ENCODE results near the gene PTPRE. TPM values are rescaled to one million over a fixed set of nuclear protein-coding genes. Genes with fewer than 3 reads are reported as not detected.

Gene PTPRE
- total RNA-seq, 6 experiments from 2014 or later: 2.3 to 9.2 (median 2.7) TPM

DNA sequence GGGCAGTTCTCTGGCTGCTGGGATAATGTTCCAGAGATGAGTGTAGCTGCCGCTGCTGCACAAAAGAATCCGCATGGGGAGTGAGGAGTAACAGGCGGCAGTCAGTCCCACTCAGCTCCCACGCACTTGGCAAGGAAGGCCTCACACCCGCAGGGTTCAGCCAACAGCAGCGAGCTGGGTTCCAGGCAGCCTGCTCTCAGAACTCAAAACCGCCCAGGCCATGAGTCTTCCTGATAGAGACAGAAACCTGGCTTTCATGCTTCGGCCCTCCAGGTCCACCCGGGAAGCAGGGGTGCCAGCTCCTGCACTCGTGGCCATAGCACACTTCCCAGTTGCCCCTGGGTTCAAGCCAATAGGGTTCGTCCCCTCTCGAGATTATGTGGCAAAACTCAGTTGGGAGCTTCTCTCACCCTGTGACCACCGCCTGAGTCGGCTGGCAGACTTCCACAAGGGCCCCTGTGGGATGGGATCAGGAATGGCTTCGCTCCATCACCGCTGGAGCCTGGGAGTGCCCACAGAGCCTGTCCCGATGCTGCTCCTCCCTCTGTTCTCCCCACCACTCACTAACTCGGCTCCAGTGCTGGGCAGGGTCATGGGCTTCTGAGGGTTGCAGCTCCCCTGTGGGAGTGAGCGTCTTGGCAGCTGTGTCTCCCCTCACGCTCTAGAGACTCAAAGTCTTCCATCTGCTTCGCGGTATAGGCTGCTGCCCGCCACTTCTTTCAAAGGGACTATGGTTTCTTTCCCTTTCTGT, 34.7 kb upstream of the PTPRE start:
- Histone ChIP-seq H3K36me3 (no peaks in the 10 kb centered on the region), H3K9me3 (no peaks in the 10 kb centered on the region), H3K4me1 (peaks cover 0 to 18% (median 8%) of the 10 kb centered on the region in 4 donors), H3K27ac (peak overlapping the region in 1 of 3 donors; percentile 32), H3K4me3 (no peak overlapping the region), H3K27me3 (no peaks in the 10 kb centered on the region)
- TF ChIP-seq POLR2A (IDR thresholded peaks at IDR 0.05): no peak
- TF ChIP-seq, protein P1, sequence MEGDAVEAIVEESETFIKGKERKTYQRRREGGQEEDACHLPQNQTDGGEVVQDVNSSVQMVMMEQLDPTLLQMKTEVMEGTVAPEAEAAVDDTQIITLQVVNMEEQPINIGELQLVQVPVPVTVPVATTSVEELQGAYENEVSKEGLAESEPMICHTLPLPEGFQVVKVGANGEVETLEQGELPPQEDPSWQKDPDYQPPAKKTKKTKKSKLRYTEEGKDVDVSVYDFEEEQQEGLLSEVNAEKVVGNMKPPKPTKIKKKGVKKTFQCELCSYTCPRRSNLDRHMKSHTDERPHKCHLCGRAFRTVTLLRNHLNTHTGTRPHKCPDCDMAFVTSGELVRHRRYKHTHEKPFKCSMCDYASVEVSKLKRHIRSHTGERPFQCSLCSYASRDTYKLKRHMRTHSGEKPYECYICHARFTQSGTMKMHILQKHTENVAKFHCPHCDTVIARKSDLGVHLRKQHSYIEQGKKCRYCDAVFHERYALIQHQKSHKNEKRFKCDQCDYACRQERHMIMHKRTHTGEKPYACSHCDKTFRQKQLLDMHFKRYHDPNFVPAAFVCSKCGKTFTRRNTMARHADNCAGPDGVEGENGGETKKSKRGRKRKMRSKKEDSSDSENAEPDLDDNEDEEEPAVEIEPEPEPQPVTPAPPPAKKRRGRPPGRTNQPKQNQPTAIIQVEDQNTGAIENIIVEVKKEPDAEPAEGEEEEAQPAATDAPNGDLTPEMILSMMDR (IDR thresholded peaks at IDR 0.05): no peak
- intact Hi-C loops (cut with DNase I): loop anchor here in 1 of 2 donors (10.0 kb wide), 1 partner anchor 133 kb away; no protein-coding TSS in a partner anchor
- WGBS (ENCODE audit: insufficient coverage, low coverage, low lambda C conversion rate, missing lambda C conversion rate): 66% methylated on average over 10 of the region's 23 CpGs
- ATAC-seq (peak; percentile 22 to 70 (median 50)), DNase-seq (peak in 2 of 3 donors; percentile 53 to 72)

DNA sequence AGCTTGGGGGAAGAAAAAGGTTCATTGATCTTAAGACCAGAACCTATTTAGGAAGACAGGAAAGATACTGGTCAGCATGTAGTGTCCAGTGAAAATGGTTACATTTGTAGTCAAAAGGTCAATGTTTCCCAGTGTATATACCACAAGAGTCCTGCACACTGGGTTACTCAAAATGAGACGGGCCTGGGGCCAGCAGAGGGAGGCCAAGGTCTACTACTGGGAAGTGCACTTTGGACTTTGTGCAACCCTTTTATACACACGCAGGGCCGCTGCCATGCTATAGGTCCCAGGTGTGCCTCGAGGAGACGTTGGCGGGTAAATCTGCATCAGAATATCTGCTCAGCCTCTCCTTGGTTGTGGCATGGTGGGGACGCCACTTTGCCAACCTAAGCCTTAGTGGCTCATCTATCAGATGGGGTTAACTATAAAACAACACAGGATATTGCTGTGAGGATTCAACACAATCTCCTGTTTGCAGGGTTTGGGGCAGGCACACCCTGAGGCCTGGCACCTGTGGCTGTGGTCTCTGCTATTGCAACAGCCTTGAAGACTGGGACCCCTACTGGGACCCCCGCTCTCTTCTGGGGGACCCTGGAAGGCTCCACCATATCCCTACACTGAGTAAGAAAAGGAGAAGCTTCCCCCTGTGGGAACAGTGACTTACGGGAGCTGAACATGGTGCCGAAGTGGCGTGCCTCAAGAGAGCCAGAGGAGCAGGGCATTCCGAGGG, 33.9 kb upstream of the PTPRE start:
- H3K4me3 ChIP-seq: no peak overlapping the region
- intact Hi-C loops (cut with DNase I): loop anchor here in 1 of 2 donors (10.0 kb wide), 1 partner anchor 132 kb away; no protein-coding TSS in a partner anchor
- no peaks in the 10 kb centered on the region for H3K27me3 ChIP-seq
- WGBS (ENCODE audit: insufficient coverage, low coverage, low lambda C conversion rate, missing lambda C conversion rate): 94% methylated on average over 5 of the region's 12 CpGs
- H3K36me3 ChIP-seq: no peaks in the 10 kb centered on the region
- ATAC-seq (peak; percentile 96 to 98 (median 96)), DNase-seq (peak; percentile 78 to 84 (median 83))
- peak overlapping the region in 1 of 3 donors; percentile 32 for H3K27ac ChIP-seq
- TF ChIP-seq, protein P1 (IDR thresholded peaks at IDR 0.05): peak; percentile 40 to 49 (median 46)
- TF ChIP-seq POLR2A (IDR thresholded peaks at IDR 0.05): no peak
- H3K9me3 ChIP-seq: no peaks in the 10 kb centered on the region
- H3K4me1 ChIP-seq: peaks cover 0 to 18% (median 8%) of the 10 kb centered on the region in 4 donors

DNA sequence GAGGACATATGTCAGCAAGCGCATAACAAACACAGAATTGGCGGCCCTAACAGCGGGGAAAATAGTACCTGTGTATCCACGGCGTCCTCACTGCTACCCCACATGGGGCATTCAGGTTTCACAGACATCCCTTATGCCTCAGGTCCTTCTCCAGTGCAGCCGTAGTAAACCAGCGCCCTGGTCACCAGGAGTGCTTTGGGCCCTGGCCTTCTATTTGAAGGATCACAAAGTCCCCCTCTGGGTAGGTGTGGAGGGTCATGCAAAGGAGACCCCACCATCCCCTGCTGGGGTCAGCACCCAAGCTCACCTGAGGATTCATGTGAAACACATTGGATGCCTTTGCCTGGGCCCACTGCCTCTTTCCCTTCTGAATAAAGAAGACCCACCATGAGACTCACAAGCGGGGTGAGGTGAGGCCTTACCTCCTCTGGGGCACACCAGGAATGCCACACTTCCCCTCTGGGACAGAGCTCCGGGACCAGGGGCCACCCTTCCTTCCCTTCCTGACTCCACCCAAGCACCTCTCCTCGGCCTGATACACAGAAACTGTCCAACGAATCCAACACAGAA, 32.9 kb upstream of the PTPRE start:
- intact Hi-C loops (cut with DNase I): loop anchor here in 1 of 2 donors (10.0 kb wide), 1 partner anchor 131 kb away; no protein-coding TSS in a partner anchor
- no peaks in the 10 kb centered on the region for H3K36me3 ChIP-seq
- 70% methylated on average over 8 of the region's 11 CpGs for WGBS (ENCODE audit: insufficient coverage, low coverage, low lambda C conversion rate, missing lambda C conversion rate)
- no peak for ATAC-seq
- no peak overlapping the region for H3K27ac ChIP-seq
- no peak for TF ChIP-seq POLR2A (IDR thresholded peaks at IDR 0.05)
- TF ChIP-seq, protein P1 (IDR thresholded peaks at IDR 0.05): no peak
- no peaks in the 10 kb centered on the region for H3K27me3 ChIP-seq
- no peaks in the 10 kb centered on the region for H3K9me3 ChIP-seq
- H3K4me1 ChIP-seq: peaks cover 0 to 18% (median 8%) of the 10 kb centered on the region in 4 donors
- no peak overlapping the region for H3K4me3 ChIP-seq
- peak in 1 of 3 donors; percentile 39 for DNase-seq

DNA sequence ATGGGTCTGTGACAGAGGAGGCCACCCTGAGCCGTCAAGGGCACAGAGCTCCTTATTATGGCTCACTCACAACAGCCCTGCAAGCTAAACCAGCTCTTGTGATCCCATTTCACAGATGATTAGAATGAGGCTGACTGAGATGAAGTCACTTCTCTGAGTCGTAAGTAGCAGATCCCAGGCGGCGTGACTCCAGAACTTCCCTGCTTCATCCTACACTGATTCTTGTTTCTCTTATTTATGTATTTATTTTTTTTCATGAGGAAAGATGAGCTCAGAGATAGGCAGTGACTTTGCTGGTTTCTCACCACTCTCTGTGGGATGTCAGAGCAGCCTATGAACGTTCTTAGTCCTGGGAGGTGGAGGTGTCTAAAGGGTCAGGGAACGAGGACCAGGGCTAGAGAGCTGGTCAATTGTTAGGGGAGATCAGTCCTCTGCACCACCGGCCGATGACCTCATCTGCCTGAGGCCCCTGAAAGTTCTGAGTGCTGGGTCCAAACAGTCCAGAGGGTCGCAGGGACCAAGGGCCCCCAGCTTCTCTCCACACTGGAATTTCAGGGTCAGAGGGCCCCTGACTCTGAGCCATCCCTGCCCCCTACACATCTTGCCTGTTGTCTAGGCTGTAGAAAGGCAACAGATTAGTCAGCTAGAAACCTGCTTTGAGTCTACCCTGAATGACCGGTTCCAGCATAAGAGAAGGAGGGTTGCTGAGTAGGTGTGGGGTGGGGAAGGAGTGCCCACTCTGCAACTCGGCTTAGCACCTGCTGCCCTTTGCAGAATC, 32.0 kb upstream of the PTPRE start:
- Histone ChIP-seq H3K36me3 (no peaks in the 10 kb centered on the region), H3K4me3 (no peak overlapping the region), H3K4me1 (peaks cover 0 to 18% (median 8%) of the 10 kb centered on the region in 4 donors), H3K27ac (no peak overlapping the region), H3K27me3 (no peaks in the 10 kb centered on the region), H3K9me3 (no peaks in the 10 kb centered on the region)
- ATAC-seq: no peak
- WGBS (ENCODE audit: insufficient coverage, low coverage, low lambda C conversion rate, missing lambda C conversion rate): 75% methylated on average over 9 of the region's 11 CpGs
- DNase-seq: no peak
- intact Hi-C loops (cut with DNase I): loop anchor here in 1 of 2 donors (10.0 kb wide), 1 partner anchor 130 kb away; no protein-coding TSS in a partner anchor
- TF ChIP-seq POLR2A (IDR thresholded peaks at IDR 0.05): no peak
- TF ChIP-seq, protein P1 (IDR thresholded peaks at IDR 0.05): no peak

All from right lobe of liver (tissue), 6 donors.